ENCODE measurements around the gene CPE.

CPE gene

DNA sequence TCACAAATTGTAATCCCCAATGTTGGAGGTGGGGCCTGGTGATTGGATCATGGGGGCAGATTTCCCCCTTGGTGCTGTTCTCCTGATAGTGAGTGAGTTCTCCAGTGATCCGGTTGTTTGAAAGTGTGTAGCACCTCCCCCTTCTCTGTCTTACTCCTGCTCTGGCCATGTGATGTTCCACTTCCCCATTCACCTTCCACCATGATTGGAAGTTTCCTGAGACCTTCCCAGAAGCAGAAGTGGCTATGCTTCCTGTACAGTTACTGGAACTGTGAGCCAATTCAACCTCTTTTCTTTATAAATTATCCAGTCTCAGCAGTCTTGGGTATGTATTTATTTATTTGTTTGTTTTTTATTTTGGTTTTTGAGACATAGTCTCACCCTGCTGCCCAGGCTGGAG lies 143.2 kb downstream of the CPE start:
- TF ChIP-seq EZH2 (optimal IDR thresholded peaks at IDR 0.05; ENCODE audit: low read depth, low read length) = no peak
- no peak for TF ChIP-seq CTCF (IDR thresholded peaks at IDR 0.05; ENCODE audit: low read length)
- no peak for TF ChIP-seq EZH2phosphoT487 (IDR thresholded peaks at IDR 0.05; ENCODE audit: low read length)

GRCh38 chr4:165524532-165525190 lies 145.9 kb downstream of the CPE start:
- Histone ChIP-seq H3K27me3 (replicated peaks; ENCODE audit: insufficient read depth, low read length) (no peaks in the 10 kb centered on the region), H3K9ac (ENCODE audit: low read length) (no peak overlapping the region), H3K27ac (ENCODE audit: low read length) (no peak overlapping the region), H3F3A (ENCODE audit: insufficient read depth, low read length) (no peaks in the 10 kb centered on the region), H3K9me2 (replicated peaks; ENCODE audit: insufficient read depth, low read length) (no peaks in the 10 kb centered on the region), H2AFZ (ENCODE audit: low read length) (no peak overlapping the region), H3K79me2 (ENCODE audit: low read length) (no peaks in the 10 kb centered on the region), H3K36me3 (replicated peaks; ENCODE audit: insufficient read depth, low read length) (no peaks in the 10 kb centered on the region), H4K20me1 (ENCODE audit: insufficient read depth, low read length) (no peaks in the 10 kb centered on the region), H3K4me1 (ENCODE audit: low read length) (no peaks in the 10 kb centered on the region), H3K9me3 (replicated peaks; ENCODE audit: insufficient read depth, low read length) (no peaks in the 10 kb centered on the region), H3K4me3 (ENCODE audit: low read length) (no peak overlapping the region), H3K4me2 (ENCODE audit: low read depth, low read length) (no peak overlapping the region)
- no peak for TF ChIP-seq EZH2phosphoT487 (IDR thresholded peaks at IDR 0.05; ENCODE audit: low read length)
- no peak for TF ChIP-seq EZH2 (optimal IDR thresholded peaks at IDR 0.05; ENCODE audit: low read depth, low read length)
- no peak for TF ChIP-seq CTCF (IDR thresholded peaks at IDR 0.05; ENCODE audit: low read length)
- no peak for DNase-seq

More for the DNA sequence above, 143.2 kb downstream of the CPE start:
- Histone ChIP-seq H3K9ac (ENCODE audit: low read length) (no peak overlapping the region), H3K27me3 (replicated peaks; ENCODE audit: insufficient read depth, low read length) (no peaks in the 10 kb centered on the region), H3F3A (ENCODE audit: insufficient read depth, low read length) (no peaks in the 10 kb centered on the region), H3K79me2 (ENCODE audit: low read length) (no peaks in the 10 kb centered on the region), H3K9me2 (replicated peaks; ENCODE audit: insufficient read depth, low read length) (no peaks in the 10 kb centered on the region), H2AFZ (ENCODE audit: low read length) (no peak overlapping the region), H3K4me3 (ENCODE audit: low read length) (no peak overlapping the region), H3K36me3 (replicated peaks; ENCODE audit: insufficient read depth, low read length) (no peaks in the 10 kb centered on the region), H3K9me3 (replicated peaks; ENCODE audit: insufficient read depth, low read length) (no peaks in the 10 kb centered on the region), H3K4me2 (ENCODE audit: low read depth, low read length) (no peak overlapping the region), H3K27ac (ENCODE audit: low read length) (no peak overlapping the region), H4K20me1 (ENCODE audit: insufficient read depth, low read length) (no peaks in the 10 kb centered on the region), H3K4me1 (ENCODE audit: low read length) (no peaks in the 10 kb centered on the region)
- DNase-seq = no peak

DNA sequence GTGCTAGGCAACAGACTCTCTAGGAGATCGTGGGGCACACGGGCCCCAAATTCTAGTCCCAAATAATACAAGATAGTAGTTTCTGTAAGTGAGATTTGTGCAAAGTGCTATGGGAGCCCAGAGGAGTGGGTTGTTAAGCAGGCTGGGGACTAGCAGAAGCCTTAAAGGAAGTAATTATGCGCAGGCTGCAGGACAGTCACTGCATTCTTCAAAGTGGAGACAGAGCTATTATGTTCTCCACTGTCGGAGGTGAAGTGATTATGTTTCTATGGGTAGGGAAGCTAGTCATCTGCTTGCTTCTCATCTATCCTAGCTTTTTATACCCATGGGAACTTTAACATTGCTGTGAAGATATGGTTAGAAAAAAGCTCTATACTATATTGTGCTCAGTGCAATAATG lies 154.2 kb downstream of the CPE start:
- Histone ChIP-seq H3K4me1 (ENCODE audit: low read length) (no peaks in the 10 kb centered on the region), H3K4me3 (ENCODE audit: low read length) (no peak overlapping the region)

More for the DNA sequence above, 154.2 kb downstream of the CPE start:
- Histone ChIP-seq H3K27me3 (replicated peaks; ENCODE audit: insufficient read depth, low read length) (no peaks in the 10 kb centered on the region), H3K9me3 (replicated peaks; ENCODE audit: insufficient read depth, low read length) (no peaks in the 10 kb centered on the region), H3K79me2 (ENCODE audit: low read length) (no peaks in the 10 kb centered on the region), H4K20me1 (ENCODE audit: insufficient read depth, low read length) (no peaks in the 10 kb centered on the region), H3K9ac (ENCODE audit: low read length) (no peak overlapping the region), H3K27ac (ENCODE audit: low read length) (no peak overlapping the region), H3F3A (ENCODE audit: insufficient read depth, low read length) (no peaks in the 10 kb centered on the region), H3K4me2 (ENCODE audit: low read depth, low read length) (no peak overlapping the region), H2AFZ (ENCODE audit: low read length) (no peak overlapping the region), H3K9me2 (replicated peaks; ENCODE audit: insufficient read depth, low read length) (no peaks in the 10 kb centered on the region), H3K36me3 (replicated peaks; ENCODE audit: insufficient read depth, low read length) (no peaks in the 10 kb centered on the region)
- TF ChIP-seq EZH2 (optimal IDR thresholded peaks at IDR 0.05; ENCODE audit: low read depth, low read length) (no peak), CTCF (IDR thresholded peaks at IDR 0.05; ENCODE audit: low read length) (no peak), EZH2phosphoT487 (IDR thresholded peaks at IDR 0.05; ENCODE audit: low read length) (no peak)
- no peak for DNase-seq
